HG02798 (cell line): Measurements from ENCODE around the gene TMEFF1.
"Not testable (repeated sequence)": the region's sequence is repeated elsewhere in the genome, so short reads cannot be mapped to it uniquely, and the experiment has no call there.

ENCODE experiments used
- ATAC-seq: cut with Tn5 transposase; IDR thresholded peaks from one replicate; pipeline ENCODE4 v1.9.1; 2021; ENCODE audit warnings: mild to moderate bottlenecking; ENCODE audit not compliant: unreplicated experiment, poor library complexity

The TMEFF1 gene

GRCh38 chr9:100486479-100487176 is 13.7 kb downstream of the TMEFF1 start:
- no peak for ATAC-seq

DNA sequence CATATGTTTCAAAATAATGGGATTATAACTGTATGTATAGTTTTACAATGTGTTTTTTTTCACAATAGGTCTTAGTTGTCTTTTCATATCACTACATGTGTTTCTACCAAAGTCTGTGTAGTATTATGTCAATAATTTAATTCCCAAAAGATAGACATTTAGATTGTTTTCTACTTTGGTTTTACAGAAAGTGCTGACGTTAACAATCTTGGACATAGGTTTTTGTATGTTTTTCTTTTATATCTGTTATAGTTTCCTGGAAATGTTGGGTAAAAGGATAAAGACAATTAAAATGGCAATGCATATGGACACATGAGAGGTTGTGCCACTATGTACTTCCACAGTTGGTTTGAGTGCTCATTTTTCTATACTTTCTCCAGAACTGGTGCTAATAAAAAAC is 15.2 kb downstream of the TMEFF1 start:
- no peak for ATAC-seq

DNA sequence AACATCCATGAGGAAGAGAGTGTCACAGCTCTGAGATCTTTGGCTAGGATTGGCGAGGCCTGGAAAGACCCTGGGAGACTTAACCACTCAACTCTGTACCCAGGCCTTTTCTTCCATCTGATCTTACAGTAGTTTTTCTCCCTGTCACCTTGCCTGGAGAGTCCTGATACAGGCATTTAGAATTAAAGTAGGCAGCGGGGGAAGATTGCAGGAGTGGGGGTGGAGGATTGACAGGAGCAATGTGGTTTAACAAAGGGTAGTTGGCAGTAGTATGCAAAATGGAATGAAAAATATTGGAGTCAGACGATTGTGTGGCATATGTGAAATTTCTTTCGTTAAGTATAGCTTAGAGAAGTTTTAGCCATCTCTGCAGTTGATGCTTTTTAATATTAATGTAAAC is 16.9 kb downstream of the TMEFF1 start:
- ATAC-seq: no peak

DNA sequence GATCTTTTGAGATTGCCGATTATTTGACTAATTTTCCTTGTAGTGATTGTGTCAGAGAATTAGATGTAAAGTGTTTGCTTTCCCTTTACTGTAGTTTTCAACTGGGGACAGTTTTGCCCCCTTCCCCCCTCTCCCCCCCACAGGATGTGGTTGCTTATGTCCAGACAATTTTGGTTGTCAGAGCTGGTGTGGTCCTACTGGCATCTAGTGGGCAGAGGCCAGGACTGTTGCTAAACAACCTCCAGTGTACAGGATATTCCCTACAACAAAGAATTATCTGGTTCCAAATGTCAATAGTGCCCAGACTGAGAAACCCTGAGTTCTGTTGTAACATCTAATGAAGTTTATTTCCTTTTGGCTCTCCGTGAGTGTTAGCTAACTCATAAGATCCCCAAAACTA is 20.0 kb downstream of the TMEFF1 start:
- ATAC-seq: no peak

- ATAC-seq: no peak
Observed at GRCh38 chr9:100498592-100498991, 25.6 kb downstream of the TMEFF1 start.

DNA sequence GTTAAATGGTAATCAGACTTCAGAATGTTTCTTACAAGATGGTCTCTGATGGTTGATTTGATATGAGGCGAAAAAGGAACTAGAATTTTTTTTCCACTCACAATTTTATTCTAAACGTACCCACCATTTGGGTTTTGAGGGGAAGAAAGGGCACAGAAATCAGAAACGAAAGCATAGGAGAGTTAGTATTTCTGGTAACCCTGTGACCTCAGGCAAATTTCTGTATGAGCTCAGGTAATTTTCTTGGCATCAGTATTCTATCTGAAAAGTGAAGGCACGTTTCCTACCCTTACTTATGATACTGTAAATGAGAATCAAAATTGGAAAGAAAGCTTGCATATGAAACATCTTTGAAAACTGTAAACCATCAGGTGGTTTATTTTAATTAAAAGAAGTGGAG is 26.5 kb downstream of the TMEFF1 start:
- no peak for ATAC-seq

DNA sequence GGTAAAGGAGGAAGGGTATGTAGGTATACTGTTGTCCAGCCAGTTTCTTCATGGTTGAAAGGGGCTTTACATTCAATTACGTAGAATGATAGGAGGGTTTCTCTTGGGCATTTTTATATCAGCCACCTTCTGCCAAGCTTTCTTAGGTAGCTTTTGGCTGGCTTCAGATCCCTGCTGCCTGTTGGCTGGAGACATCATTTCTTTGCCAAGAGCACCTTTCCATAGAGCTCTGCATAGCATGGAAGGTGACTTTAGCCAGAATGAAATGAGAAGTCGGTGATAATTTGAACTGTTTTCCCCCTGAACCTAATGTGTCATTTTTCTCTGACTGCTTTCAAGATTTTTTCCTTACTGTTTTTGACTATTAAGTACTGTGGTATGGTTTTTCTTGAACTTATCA is 26.9 kb downstream of the TMEFF1 start:
- no peak for ATAC-seq

- no peak for ATAC-seq
Observed at GRCh38 chr9:100505564-100506159, 32.7 kb downstream of the TMEFF1 start.

GRCh38 chr9:100507350-100507749 is 34.4 kb downstream of the TMEFF1 start:
- peak; percentile 63 for ATAC-seq

DNA sequence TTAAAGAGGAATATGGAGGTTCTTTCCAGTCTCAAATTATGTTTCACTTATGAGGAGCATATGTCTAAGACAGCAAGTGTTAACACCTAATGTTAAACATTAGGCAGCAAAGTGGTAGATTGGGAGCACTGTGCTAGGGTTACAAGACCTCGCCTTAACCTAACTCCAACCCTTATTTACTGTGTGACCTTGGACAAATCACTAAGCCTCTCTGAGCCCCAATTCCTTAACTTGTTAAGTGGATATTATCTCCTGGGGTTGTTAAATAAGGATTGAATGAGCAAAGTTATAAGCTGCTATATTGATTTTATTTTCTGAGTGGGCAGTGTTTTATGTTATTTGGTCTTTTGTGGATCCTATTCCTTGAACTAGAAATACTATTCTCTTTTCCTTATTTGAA is 38.3 kb downstream of the TMEFF1 start:
- no peak for ATAC-seq

DNA sequence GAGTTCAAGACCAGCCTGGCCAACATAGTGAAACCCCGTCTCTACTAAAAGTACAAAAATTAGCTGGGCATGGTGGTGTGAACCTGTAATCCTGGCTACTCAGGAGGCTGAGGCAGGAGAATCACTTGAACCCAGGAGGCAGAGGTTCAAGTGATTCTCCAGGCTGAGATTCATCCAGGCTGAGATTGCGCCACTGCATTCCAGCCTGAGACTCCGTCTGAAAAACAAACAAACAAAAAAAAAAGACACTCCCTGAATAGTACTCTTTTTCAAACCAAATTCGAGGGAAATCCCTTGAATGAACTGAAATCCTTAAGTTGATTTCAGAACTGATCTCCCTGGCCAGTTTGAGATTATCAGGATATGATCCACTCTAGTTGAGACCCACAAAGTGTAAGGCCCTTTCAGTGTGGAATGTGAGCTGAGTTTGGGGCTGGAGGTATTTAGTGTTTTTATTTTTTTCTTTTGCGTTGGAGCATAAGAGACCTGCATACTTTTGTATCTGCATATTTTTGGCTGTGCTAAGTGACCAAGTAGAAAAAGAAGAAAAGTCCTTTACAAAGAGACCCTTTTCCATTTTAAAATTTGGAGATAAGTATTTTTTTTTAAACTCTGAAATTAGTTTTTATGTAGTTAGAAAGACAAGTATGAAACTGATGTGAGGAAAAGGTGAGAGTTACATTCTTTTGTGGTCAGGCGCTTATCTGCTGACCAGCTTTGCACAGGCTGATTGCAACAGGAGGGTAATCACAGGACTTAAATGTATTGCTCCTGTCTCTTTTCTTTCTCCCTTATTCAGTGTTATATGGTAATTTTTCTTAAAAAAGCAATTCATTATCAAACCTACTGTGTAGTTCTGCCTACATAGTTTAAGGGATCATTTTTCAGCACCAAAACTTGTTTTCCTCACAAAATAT is 42.9 kb downstream of the TMEFF1 start:
- no peak for ATAC-seq

GRCh38 chr9:100521282-100521681 is 48.3 kb downstream of the TMEFF1 start:
- no peak for ATAC-seq

DNA sequence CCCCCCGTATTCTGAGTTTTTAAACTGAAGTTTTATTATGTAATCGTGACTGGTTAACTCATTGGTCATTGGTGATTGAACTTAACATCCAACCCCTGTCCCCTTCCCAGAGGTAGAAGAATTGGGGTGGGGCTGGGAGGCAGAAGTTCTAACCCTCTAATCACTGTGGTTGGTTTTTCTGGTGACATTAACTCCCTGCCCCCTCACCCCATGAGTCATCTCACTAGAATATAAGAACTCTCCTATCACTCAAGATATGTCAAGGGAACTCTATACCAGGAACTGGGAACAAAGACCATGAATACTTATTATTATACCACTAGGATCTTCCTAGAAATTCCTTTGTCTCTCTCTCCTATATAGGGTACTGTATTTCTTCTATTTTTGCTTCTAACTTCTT is 52.6 kb downstream of the TMEFF1 start:
- no peak for ATAC-seq

GRCh38 chr9:100527180-100527794 is 54.3 kb downstream of the TMEFF1 start:
- not testable (repeated sequence) for ATAC-seq

DNA sequence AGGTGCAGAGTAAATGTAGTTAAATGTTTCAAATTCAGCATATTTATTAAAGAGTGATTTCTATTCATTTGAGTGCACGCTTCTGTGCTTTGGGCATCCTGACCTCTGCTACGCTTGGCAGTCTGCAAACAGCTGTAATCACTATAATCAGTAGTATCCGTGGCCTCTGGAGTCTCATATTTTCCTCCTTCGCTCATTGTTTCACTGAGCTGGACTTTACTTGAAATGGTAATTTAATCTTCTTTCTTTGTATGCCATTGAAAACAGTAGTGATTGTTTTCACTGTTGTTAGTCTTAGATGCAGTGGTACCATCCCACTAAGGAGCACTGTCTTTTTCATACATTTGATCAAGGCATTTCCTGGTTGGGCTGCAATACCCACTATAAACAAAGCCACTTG is 61.5 kb downstream of the TMEFF1 start:
- ATAC-seq: no peak

DNA sequence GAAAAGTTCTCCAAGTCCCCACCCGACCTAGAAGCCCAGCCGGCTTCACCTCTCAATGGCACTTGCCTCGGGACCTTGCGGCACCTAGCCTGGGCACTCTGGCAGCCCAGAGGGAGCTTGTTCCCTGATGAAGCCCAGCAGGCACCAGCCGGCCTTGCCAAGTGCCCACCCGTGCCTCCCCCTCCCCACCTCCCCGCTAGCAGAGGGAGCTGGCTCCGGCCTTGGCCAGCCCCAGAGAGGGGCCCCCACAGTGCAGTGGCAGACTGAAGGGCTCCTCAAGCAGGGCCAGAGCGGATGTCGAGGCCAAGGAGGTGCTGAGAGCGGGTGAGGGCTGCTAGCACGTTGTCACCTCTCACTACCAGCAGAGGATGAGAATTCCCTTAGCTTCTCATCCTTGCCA is 67.4 kb downstream of the TMEFF1 start:
- ATAC-seq: no peak

- no peak for ATAC-seq
Observed at GRCh38 chr9:100549048-100549447, 76.1 kb downstream of the TMEFF1 start.

GRCh38 chr9:100554935-100555401 is 82.0 kb downstream of the TMEFF1 start:
- peak; percentile 54 for ATAC-seq

DNA sequence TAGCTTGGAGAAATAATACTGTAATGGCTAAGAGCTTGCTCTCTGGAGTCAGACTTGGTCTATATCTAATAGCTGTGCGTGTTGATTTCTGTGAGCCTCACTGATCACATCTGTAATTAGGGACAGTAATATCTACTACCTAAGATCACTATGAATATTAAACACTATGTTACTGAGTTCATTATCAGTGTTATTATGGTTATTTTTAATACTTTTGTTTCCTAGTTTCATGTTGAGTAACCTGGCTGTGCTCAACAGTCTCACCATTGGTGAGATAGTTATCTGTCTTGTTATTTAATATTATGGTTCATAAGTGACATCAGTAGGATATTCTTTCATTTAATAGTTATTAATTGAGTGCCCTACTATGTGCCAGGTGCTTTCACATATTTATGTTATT is 82.5 kb downstream of the TMEFF1 start:
- peak; percentile 72 for ATAC-seq

DNA sequence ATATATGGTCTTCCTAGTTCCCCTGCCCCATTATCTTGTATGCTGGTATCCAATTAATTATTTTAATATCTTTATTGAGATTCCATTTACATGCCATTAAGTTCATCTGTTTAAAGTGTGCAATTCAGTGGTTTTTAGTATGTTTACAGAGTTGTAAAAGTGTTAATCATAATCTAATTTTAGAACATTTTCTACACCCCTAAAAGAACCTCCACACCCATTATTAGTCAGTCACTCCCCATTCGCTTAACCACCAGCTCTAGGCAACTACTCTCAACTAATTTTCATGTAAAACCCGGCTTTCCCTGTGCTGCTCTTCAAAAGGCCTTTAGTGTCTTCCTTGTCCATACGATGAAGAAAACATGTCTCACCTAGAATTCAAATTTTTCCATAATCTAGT is 84.1 kb downstream of the TMEFF1 start:
- no peak for ATAC-seq

GRCh38 chr9:100561256-100561655 is 88.3 kb downstream of the TMEFF1 start:
- ATAC-seq: no peak
